H1 (cell line): ENCODE measurements around the gene CDKN2A. TPM values are rescaled to one million over a fixed set of nuclear protein-coding genes. Genes with fewer than 3 reads are reported as not detected.

Experiments
- CTCF ChIA-PET: fragments of 300-600 bp; sonication (Branson Sonifier 250); formaldehyde crosslinking; loops from one replicate; lab custom pipeline; 2021; ENCODE audit not compliant: partially characterized antibody; lab: Charles Lee
- POLR2A ChIA-PET: fragments of 300-600 bp; sonication (Branson Sonifier 250); formaldehyde crosslinking; loops from one replicate; lab custom pipeline; 2021; ENCODE audit warnings: inconsistent platforms; ENCODE audit not compliant: partially characterized antibody; lab: Charles Lee
- DNase-seq, 2 experiments: peaks; one replicate each; pipeline versions ENCODE4 v3.0.0 to v3.0.0-alpha.2; 2010 to 2022; ENCODE audit warnings: low spot score in 2 of 2, low read depth in 1 of 2, mixed read lengths in 1 of 2
- FAIRE-seq: peaks from 2 replicates; lab custom pipeline; 2011; peaks lifted over from hg19 to GRCh38; lab: Jason Lieb, UNC
- H2AFZ ChIP-seq: 2 replicates; pipeline ENCODE4 v1.8.1; 2012; ENCODE audit warnings: low read length, inconsistent platforms
- H2AK5ac ChIP-seq: 2 replicates; pipeline ENCODE4 v1.6.1; 2013; ENCODE audit warnings: low read depth, low read length
- H2BK120ac ChIP-seq: replicated peaks from 2 replicates; pipeline ENCODE3; 2013; ENCODE audit warnings: low read depth, low read length, inconsistent platforms
- H2BK12ac ChIP-seq: 2 replicates; pipeline ENCODE4 v1.6.1; 2013; ENCODE audit warnings: low read depth, low read length
- H2BK15ac ChIP-seq: 2 replicates; pipeline ENCODE4 v1.6.1; 2013; ENCODE audit warnings: low read length
- H2BK20ac ChIP-seq: 2 replicates; pipeline ENCODE4 v1.6.1; 2013; ENCODE audit warnings: low read length
- H2BK5ac ChIP-seq: 2 replicates; pipeline ENCODE4 v1.6.1; 2013; ENCODE audit warnings: low read depth, low read length
- H3K14ac ChIP-seq: 2 replicates; pipeline ENCODE4 v1.6.1; 2013; ENCODE audit warnings: inconsistent platforms; ENCODE audit not compliant: insufficient read length
- H3K18ac ChIP-seq: 2 replicates; pipeline ENCODE4 v1.6.1; 2013; ENCODE audit warnings: low read length; ENCODE audit errors: extremely low read depth
- H3K23ac ChIP-seq: 2 replicates; pipeline ENCODE4 v1.6.1; 2013; ENCODE audit warnings: inconsistent platforms; ENCODE audit not compliant: insufficient read length
- H3K23me2 ChIP-seq: 2 replicates; pipeline ENCODE4 v1.6.1; 2013; ENCODE audit warnings: low read depth, low read length
- H3K27ac ChIP-seq: 2 replicates; pipeline ENCODE4 v1.6.1; 2011; ENCODE audit warnings: low read depth, low read length, inconsistent platforms
- H3K27me3 ChIP-seq, 4 experiments: replicated peaks in 1 of 4; 1 replicate in 1 of 4; 2 replicates in 3 of 4; pipeline versions ENCODE4 v1.6.1 to v1.8.1; 2011 to 2013; ENCODE audit warnings: low read length in 3 of 4, mild to moderate bottlenecking in 3 of 4, inconsistent platforms in 2 of 4, mixed read lengths in 2 of 4, moderate library complexity in 1 of 4; ENCODE audit not compliant: control insufficient read depth in 3 of 4, insufficient read depth in 3 of 4; ENCODE audit errors: extremely low read depth in 1 of 4
- H3K36me3 ChIP-seq, 4 experiments: 2 replicates each; pipeline versions ENCODE4 v1.6.1 to v1.8.1; 2011 to 2013; ENCODE audit warnings: mild to moderate bottlenecking in 4 of 4, low read length in 3 of 4, moderate library complexity in 2 of 4, control low read depth in 1 of 4, inconsistent platforms in 1 of 4; ENCODE audit not compliant: insufficient read depth in 4 of 4, control insufficient read depth in 2 of 4
- H3K4ac ChIP-seq: replicated peaks from 2 replicates; pipeline ENCODE3; 2013; ENCODE audit warnings: low read length, low read depth, mixed read lengths, inconsistent platforms; ENCODE audit not compliant: insufficient read length
- H3K4me1 ChIP-seq, 4 experiments: replicated peaks in 1 of 4; 1 replicate in 1 of 4; 2 replicates in 3 of 4; pipeline versions ENCODE4 v1.6.1 to v1.8.1; 2011 to 2013; ENCODE audit warnings: low read length in 3 of 4, inconsistent platforms in 2 of 4, mixed read lengths in 1 of 4; ENCODE audit not compliant: insufficient read depth in 4 of 4, control insufficient read depth in 3 of 4
- H3K4me2 ChIP-seq, 2 experiments: 2 replicates each; pipeline versions ENCODE4 v1.6.1 to v1.8.1; 2011 to 2013; ENCODE audit warnings: low read depth in 2 of 2, low read length in 2 of 2, control low read depth in 1 of 2, inconsistent platforms in 1 of 2, mild to moderate bottlenecking in 1 of 2; ENCODE audit not compliant: insufficient read depth in 1 of 2
- H3K4me3 ChIP-seq, 4 experiments: fragments of 200-600, 300-600 bp in 1 of 4; sonication (generic), shearing (Covaris generic), sonication (Bioruptor Twin) in 1 of 4; 2 replicates each; pipeline versions ENCODE4 v1.5.1 to v1.8.1; 2011 to 2016; ENCODE audit warnings: low read length in 4 of 4, low read depth in 3 of 4, control low read depth in 2 of 4, inconsistent platforms in 2 of 4, mild to moderate bottlenecking in 2 of 4, mixed read lengths in 1 of 4, moderate library complexity in 1 of 4; ENCODE audit not compliant: insufficient read depth in 2 of 4; ENCODE audit errors: extremely low read depth in 1 of 4
- H3K56ac ChIP-seq: replicated peaks from 2 replicates; pipeline ENCODE3; 2013; ENCODE audit warnings: low read depth, mild to moderate bottlenecking, mixed read lengths, low read length, inconsistent platforms; ENCODE audit not compliant: insufficient read length
- H3K79me1 ChIP-seq: 2 replicates; pipeline ENCODE4 v1.6.1; 2013; ENCODE audit warnings: low read depth, low read length, control low read depth
- H3K79me2 ChIP-seq, 2 experiments: 2 replicates each; pipeline versions ENCODE4 v1.6.1 to v1.8.1; 2012 to 2013; ENCODE audit warnings: low read length in 2 of 2, mild to moderate bottlenecking in 2 of 2, inconsistent platforms in 1 of 2; ENCODE audit not compliant: insufficient read depth in 2 of 2, control insufficient read depth in 1 of 2
- H3K9ac ChIP-seq, 4 experiments: replicated peaks in 1 of 4; 1 replicate in 1 of 4; 2 replicates in 3 of 4; pipeline versions ENCODE4 v1.6.1 to v1.8.1; 2011 to 2013; ENCODE audit warnings: low read depth in 3 of 4, low read length in 3 of 4, control low read depth in 2 of 4, mild to moderate bottlenecking in 2 of 4, moderate library complexity in 2 of 4, inconsistent platforms in 1 of 4; ENCODE audit errors: extremely low read depth in 1 of 4
- H3K9me3 ChIP-seq, 2 experiments: 2 replicates each; pipeline versions ENCODE4 v1.6.1 to v1.8.1; 2012 to 2013; ENCODE audit warnings: mild to moderate bottlenecking in 2 of 2, moderate library complexity in 2 of 2, control low read depth in 1 of 2, inconsistent platforms in 1 of 2, low read depth in 1 of 2, low read length in 1 of 2, mixed read lengths in 1 of 2; ENCODE audit not compliant: insufficient read depth in 2 of 2
- H4K20me1 ChIP-seq, 2 experiments: replicated peaks in 1 of 2; 2 replicates each; pipeline versions ENCODE3 to v1.8.1; 2011 to 2013; ENCODE audit warnings: inconsistent platforms in 2 of 2, low read length in 2 of 2, mild to moderate bottlenecking in 1 of 2; ENCODE audit not compliant: insufficient read depth in 2 of 2, control insufficient read depth in 1 of 2
- H4K5ac ChIP-seq: 2 replicates; pipeline ENCODE4 v1.6.1; 2013; ENCODE audit warnings: low read length, low read depth, mixed read lengths, inconsistent platforms; ENCODE audit not compliant: insufficient read length
- H4K8ac ChIP-seq: 2 replicates; pipeline ENCODE4 v1.8.0; 2013; ENCODE audit warnings: mild to moderate bottlenecking, moderate library complexity, low read length, inconsistent platforms; ENCODE audit not compliant: insufficient read depth; ENCODE audit errors: extremely low read depth
- H4K91ac ChIP-seq: replicated peaks from 2 replicates; pipeline ENCODE3; 2013; ENCODE audit warnings: low read length, mixed read lengths, inconsistent platforms; ENCODE audit not compliant: insufficient read length
- BACH1 ChIP-seq: IDR thresholded peaks from 2 replicates; pipeline ENCODE4 v1.6.1; 2012; ENCODE audit warnings: low read length, improper control_type of control experiment
- EZH2 ChIP-seq: fragments of 200-600 bp; sonication (generic); IDR thresholded peaks from 2 replicates; pipeline ENCODE4 v1.7.1; 2012; ENCODE audit warnings: low read depth, mild to moderate bottlenecking, moderate library complexity, low read length, inconsistent platforms; ENCODE audit not compliant: severe bottlenecking
- JUND ChIP-seq: IDR thresholded peaks from 2 replicates; pipeline ENCODE4 v1.6.1; 2011; ENCODE audit warnings: mild to moderate bottlenecking, improper control_type of control experiment, low read length
- MAX ChIP-seq: IDR thresholded peaks from 2 replicates; pipeline ENCODE4 v1.6.1; 2012; ENCODE audit warnings: inconsistent platforms
- RBBP5 ChIP-seq: IDR thresholded peaks from 2 replicates; pipeline ENCODE4 v1.7.1; 2012; ENCODE audit warnings: low read depth, mild to moderate bottlenecking, inconsistent platforms, low read length, moderate library complexity, borderline replicate concordance
- WGBS, 2 experiments: shearing (Covaris generic) in 1 of 2; methylation state at CpG; one replicate each; pipeline versions ENCODE4 v1.1.6 to v1.1.7; 2013 to 2015; ENCODE audit warnings: low lambda C conversion rate in 2 of 2, mixed read lengths in 2 of 2, inconsistent platforms in 1 of 2, low coverage in 1 of 2, missing lambda C conversion rate in 1 of 2; ENCODE audit not compliant: insufficient replicate concordance in 2 of 2, insufficient coverage in 1 of 2, insufficient read length in 1 of 2; ENCODE audit errors: extremely low coverage in 1 of 2, missing lambda C conversion rate in 1 of 2; 5-methylcytosine and 5-hydroxymethylcytosine counted together
- polyA plus RNA-seq, 7 experiments: library from polyadenylated mRNA; depleted of rRNA in 3 of 7; stranded (reverse) in 5 of 7; unstranded in 2 of 7; fragments of >200 nt in 5 of 7; fragments of 200-250 nt in 2 of 7; gene quantifications; 1 replicate in 5 of 7; 2 replicates in 1 of 7; 4 replicates in 1 of 7; pipeline versions ENCODE4 v1.2.1 to v1.2.3, GENCODE V29; 2011 to 2013; ENCODE audit warnings: missing spikeins in 2 of 7, mixed read lengths in 2 of 7
- total RNA-seq: library from RNA; stranded (reverse); fragmentation: NEBNext Ultra II Directional; extraction: Animal tissue kit (Norgen Biotek cat#: 25700); gene quantifications from 2 replicates; pipeline ENCODE4 v1.2.1, GENCODE V29; 2021

CDKN2A gene
- total and polyA plus RNA-seq, 2 of the 8 experiments (the other 6 are each of a cell fraction or from before 2014, with no cell fraction given) = 0.51 to 0.73 TPM

DNA sequence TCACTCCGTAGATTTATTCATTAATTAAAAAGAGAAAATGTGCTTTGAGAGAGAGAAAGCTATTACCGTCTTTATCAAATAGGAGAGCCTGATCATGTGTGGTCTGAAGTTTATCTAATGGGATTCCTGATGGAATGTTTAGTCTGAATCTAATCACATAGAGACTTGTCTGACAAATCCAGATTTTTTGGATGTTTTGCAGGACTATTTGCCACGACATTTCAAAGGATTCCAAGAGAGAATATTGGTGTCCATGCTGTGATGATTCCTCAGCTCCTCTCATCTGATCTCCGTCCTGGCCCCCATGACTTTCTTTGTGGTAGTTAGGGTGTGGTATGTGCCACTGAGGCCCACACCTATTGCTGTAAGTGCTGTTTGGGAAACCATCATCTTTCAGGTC is 35.0 kb upstream of the CDKN2A start:
- Histone ChIP-seq H3K27me3 (no peaks in the 10 kb centered on the region), H2BK12ac (no peak overlapping the region), H3K79me2 (no peaks in the 10 kb centered on the region), H3K23me2 (no peaks in the 10 kb centered on the region), H2AFZ (0 out of 2 replicates have a peak overlapping the region, but pooled peaks have one; percentile 38), H2BK120ac (no peak overlapping the region), H3K4me3 (no peak overlapping the region), H3K18ac (no peak overlapping the region), H3K4me2 (no peak overlapping the region), H3K79me1 (no peaks in the 10 kb centered on the region), H3K9me3 (no peaks in the 10 kb centered on the region), H3K14ac (no peak overlapping the region), H3K23ac (no peak overlapping the region), H3K9ac (no peak overlapping the region), H4K91ac (no peak overlapping the region), H2BK15ac (no peak overlapping the region), H2BK5ac (no peak overlapping the region), H3K27ac (no peak overlapping the region), H4K5ac (no peak overlapping the region), H3K36me3 (no peaks in the 10 kb centered on the region), H3K4ac (no peak overlapping the region), H2BK20ac (no peak overlapping the region), H3K56ac (no peak overlapping the region), H2AK5ac (no peak overlapping the region), H3K4me1 (no peaks in the 10 kb centered on the region), H4K8ac (no peak overlapping the region), H4K20me1 (no peaks in the 10 kb centered on the region)
- 80% methylated on average over 4 of the region's 4 CpGs; no CpG with 5 or more reads in 1 of the 2 experiments for WGBS, 2 experiments
- ChIA-PET CTCF (interaction anchor here (0.6 to 2.6 kb wide), 6 partner anchors 10 to 278 kb away, joined by 3 to 10 read pairs (median 4); no protein-coding TSS in a partner anchor), POLR2A (no interaction called here)
- FAIRE-seq = no peak
- no peak for DNase-seq
- TF ChIP-seq JUND = no peak
- no peak for TF ChIP-seq MAX
- no peak for TF ChIP-seq BACH1
- no peak for TF ChIP-seq EZH2
- no peak for TF ChIP-seq RBBP5
